H1 (cell line): ENCODE data around the gene OR52N2. TPM values are rescaled to one million over a fixed set of nuclear protein-coding genes. Genes with fewer than 3 reads are reported as not detected.

Experiments used
- CTCF ChIA-PET: fragments of 300-600 bp; sonication (Branson Sonifier 250); formaldehyde crosslinking; loops from one replicate; lab custom pipeline; 2021; ENCODE audit not compliant: partially characterized antibody; lab: Charles Lee
- POLR2A ChIA-PET: fragments of 300-600 bp; sonication (Branson Sonifier 250); formaldehyde crosslinking; loops from one replicate; lab custom pipeline; 2021; ENCODE audit warnings: inconsistent platforms; ENCODE audit not compliant: partially characterized antibody; lab: Charles Lee
- DNase-seq, 2 experiments: peaks; one replicate each; pipeline versions ENCODE4 v3.0.0 to v3.0.0-alpha.2; 2010 to 2022; ENCODE audit warnings: low spot score in 2 of 2, low read depth in 1 of 2, mixed read lengths in 1 of 2
- FAIRE-seq: peaks from 2 replicates; lab custom pipeline; 2011; peaks lifted over from hg19 to GRCh38; lab: Jason Lieb, UNC
- H2AFZ ChIP-seq: 2 replicates; pipeline ENCODE4 v1.8.1; 2012; ENCODE audit warnings: low read length, inconsistent platforms
- H2AK5ac ChIP-seq: 2 replicates; pipeline ENCODE4 v1.6.1; 2013; ENCODE audit warnings: low read depth, low read length
- H2BK120ac ChIP-seq: replicated peaks from 2 replicates; pipeline ENCODE3; 2013; ENCODE audit warnings: low read depth, low read length, inconsistent platforms
- H2BK12ac ChIP-seq: 2 replicates; pipeline ENCODE4 v1.6.1; 2013; ENCODE audit warnings: low read depth, low read length
- H2BK15ac ChIP-seq: 2 replicates; pipeline ENCODE4 v1.6.1; 2013; ENCODE audit warnings: low read length
- H2BK20ac ChIP-seq: 2 replicates; pipeline ENCODE4 v1.6.1; 2013; ENCODE audit warnings: low read length
- H2BK5ac ChIP-seq: 2 replicates; pipeline ENCODE4 v1.6.1; 2013; ENCODE audit warnings: low read depth, low read length
- H3K14ac ChIP-seq: 2 replicates; pipeline ENCODE4 v1.6.1; 2013; ENCODE audit warnings: inconsistent platforms; ENCODE audit not compliant: insufficient read length
- H3K18ac ChIP-seq: 2 replicates; pipeline ENCODE4 v1.6.1; 2013; ENCODE audit warnings: low read length; ENCODE audit errors: extremely low read depth
- H3K23ac ChIP-seq: 2 replicates; pipeline ENCODE4 v1.6.1; 2013; ENCODE audit warnings: inconsistent platforms; ENCODE audit not compliant: insufficient read length
- H3K23me2 ChIP-seq: 2 replicates; pipeline ENCODE4 v1.6.1; 2013; ENCODE audit warnings: low read depth, low read length
- H3K27ac ChIP-seq: 2 replicates; pipeline ENCODE4 v1.6.1; 2011; ENCODE audit warnings: low read depth, low read length, inconsistent platforms
- H3K27me3 ChIP-seq, 4 experiments: replicated peaks in 1 of 4; 1 replicate in 1 of 4; 2 replicates in 3 of 4; pipeline versions ENCODE4 v1.6.1 to v1.8.1; 2011 to 2013; ENCODE audit warnings: low read length in 3 of 4, mild to moderate bottlenecking in 3 of 4, inconsistent platforms in 2 of 4, mixed read lengths in 2 of 4, moderate library complexity in 1 of 4; ENCODE audit not compliant: control insufficient read depth in 3 of 4, insufficient read depth in 3 of 4; ENCODE audit errors: extremely low read depth in 1 of 4
- H3K36me3 ChIP-seq, 4 experiments: 2 replicates each; pipeline versions ENCODE4 v1.6.1 to v1.8.1; 2011 to 2013; ENCODE audit warnings: mild to moderate bottlenecking in 4 of 4, low read length in 3 of 4, moderate library complexity in 2 of 4, control low read depth in 1 of 4, inconsistent platforms in 1 of 4; ENCODE audit not compliant: insufficient read depth in 4 of 4, control insufficient read depth in 2 of 4
- H3K4ac ChIP-seq: replicated peaks from 2 replicates; pipeline ENCODE3; 2013; ENCODE audit warnings: low read length, low read depth, mixed read lengths, inconsistent platforms; ENCODE audit not compliant: insufficient read length
- H3K4me1 ChIP-seq, 4 experiments: replicated peaks in 1 of 4; 1 replicate in 1 of 4; 2 replicates in 3 of 4; pipeline versions ENCODE4 v1.6.1 to v1.8.1; 2011 to 2013; ENCODE audit warnings: low read length in 3 of 4, inconsistent platforms in 2 of 4, mixed read lengths in 1 of 4; ENCODE audit not compliant: insufficient read depth in 4 of 4, control insufficient read depth in 3 of 4
- H3K4me2 ChIP-seq, 2 experiments: 2 replicates each; pipeline versions ENCODE4 v1.6.1 to v1.8.1; 2011 to 2013; ENCODE audit warnings: low read depth in 2 of 2, low read length in 2 of 2, control low read depth in 1 of 2, inconsistent platforms in 1 of 2, mild to moderate bottlenecking in 1 of 2; ENCODE audit not compliant: insufficient read depth in 1 of 2
- H3K4me3 ChIP-seq, 4 experiments: fragments of 200-600, 300-600 bp in 1 of 4; sonication (generic), shearing (Covaris generic), sonication (Bioruptor Twin) in 1 of 4; 2 replicates each; pipeline versions ENCODE4 v1.5.1 to v1.8.1; 2011 to 2016; ENCODE audit warnings: low read length in 4 of 4, low read depth in 3 of 4, control low read depth in 2 of 4, inconsistent platforms in 2 of 4, mild to moderate bottlenecking in 2 of 4, mixed read lengths in 1 of 4, moderate library complexity in 1 of 4; ENCODE audit not compliant: insufficient read depth in 2 of 4; ENCODE audit errors: extremely low read depth in 1 of 4
- H3K56ac ChIP-seq: replicated peaks from 2 replicates; pipeline ENCODE3; 2013; ENCODE audit warnings: low read depth, mild to moderate bottlenecking, mixed read lengths, low read length, inconsistent platforms; ENCODE audit not compliant: insufficient read length
- H3K79me1 ChIP-seq: 2 replicates; pipeline ENCODE4 v1.6.1; 2013; ENCODE audit warnings: low read depth, low read length, control low read depth
- H3K79me2 ChIP-seq, 2 experiments: 2 replicates each; pipeline versions ENCODE4 v1.6.1 to v1.8.1; 2012 to 2013; ENCODE audit warnings: low read length in 2 of 2, mild to moderate bottlenecking in 2 of 2, inconsistent platforms in 1 of 2; ENCODE audit not compliant: insufficient read depth in 2 of 2, control insufficient read depth in 1 of 2
- H3K9ac ChIP-seq, 4 experiments: replicated peaks in 1 of 4; 1 replicate in 1 of 4; 2 replicates in 3 of 4; pipeline versions ENCODE4 v1.6.1 to v1.8.1; 2011 to 2013; ENCODE audit warnings: low read depth in 3 of 4, low read length in 3 of 4, control low read depth in 2 of 4, mild to moderate bottlenecking in 2 of 4, moderate library complexity in 2 of 4, inconsistent platforms in 1 of 4; ENCODE audit errors: extremely low read depth in 1 of 4
- H3K9me3 ChIP-seq, 2 experiments: 2 replicates each; pipeline versions ENCODE4 v1.6.1 to v1.8.1; 2012 to 2013; ENCODE audit warnings: mild to moderate bottlenecking in 2 of 2, moderate library complexity in 2 of 2, control low read depth in 1 of 2, inconsistent platforms in 1 of 2, low read depth in 1 of 2, low read length in 1 of 2, mixed read lengths in 1 of 2; ENCODE audit not compliant: insufficient read depth in 2 of 2
- H4K20me1 ChIP-seq, 2 experiments: replicated peaks in 1 of 2; 2 replicates each; pipeline versions ENCODE3 to v1.8.1; 2011 to 2013; ENCODE audit warnings: inconsistent platforms in 2 of 2, low read length in 2 of 2, mild to moderate bottlenecking in 1 of 2; ENCODE audit not compliant: insufficient read depth in 2 of 2, control insufficient read depth in 1 of 2
- H4K5ac ChIP-seq: 2 replicates; pipeline ENCODE4 v1.6.1; 2013; ENCODE audit warnings: low read length, low read depth, mixed read lengths, inconsistent platforms; ENCODE audit not compliant: insufficient read length
- H4K8ac ChIP-seq: 2 replicates; pipeline ENCODE4 v1.8.0; 2013; ENCODE audit warnings: mild to moderate bottlenecking, moderate library complexity, low read length, inconsistent platforms; ENCODE audit not compliant: insufficient read depth; ENCODE audit errors: extremely low read depth
- H4K91ac ChIP-seq: replicated peaks from 2 replicates; pipeline ENCODE3; 2013; ENCODE audit warnings: low read length, mixed read lengths, inconsistent platforms; ENCODE audit not compliant: insufficient read length
- CHD2 ChIP-seq: IDR thresholded peaks from 2 replicates; pipeline ENCODE4 v1.6.1; 2012; ENCODE audit warnings: low read length, improper control_type of control experiment
- KDM4A ChIP-seq: IDR thresholded peaks from one replicate; pipeline ENCODE4 v1.7.1; 2012; ENCODE audit warnings: low read depth, mild to moderate bottlenecking, moderate library complexity, low read length, inconsistent platforms; ENCODE audit not compliant: severe bottlenecking
- POLR2AphosphoS5 ChIP-seq: IDR thresholded peaks from 2 replicates; pipeline ENCODE4 v1.6.1; 2011; ENCODE audit warnings: low read depth, low read length
- WGBS, 2 experiments: shearing (Covaris generic) in 1 of 2; methylation state at CpG; one replicate each; pipeline versions ENCODE4 v1.1.6 to v1.1.7; 2013 to 2015; ENCODE audit warnings: low lambda C conversion rate in 2 of 2, mixed read lengths in 2 of 2, inconsistent platforms in 1 of 2, low coverage in 1 of 2, missing lambda C conversion rate in 1 of 2; ENCODE audit not compliant: insufficient replicate concordance in 2 of 2, insufficient coverage in 1 of 2, insufficient read length in 1 of 2; ENCODE audit errors: extremely low coverage in 1 of 2, missing lambda C conversion rate in 1 of 2; 5-methylcytosine and 5-hydroxymethylcytosine counted together
- polyA plus RNA-seq, 7 experiments: library from polyadenylated mRNA; depleted of rRNA in 3 of 7; stranded (reverse) in 5 of 7; unstranded in 2 of 7; fragments of >200 nt in 5 of 7; fragments of 200-250 nt in 2 of 7; gene quantifications; 1 replicate in 5 of 7; 2 replicates in 1 of 7; 4 replicates in 1 of 7; pipeline versions ENCODE4 v1.2.1 to v1.2.3, GENCODE V29; 2011 to 2013; ENCODE audit warnings: missing spikeins in 2 of 7, mixed read lengths in 2 of 7
- total RNA-seq: library from RNA; stranded (reverse); fragmentation: NEBNext Ultra II Directional; extraction: Animal tissue kit (Norgen Biotek cat#: 25700); gene quantifications from 2 replicates; pipeline ENCODE4 v1.2.1, GENCODE V29; 2021

Gene OR52N2
- total and polyA plus RNA-seq, 2 of the 8 experiments (the other 6 are each of a cell fraction or from before 2014, with no cell fraction given), result 0.39 to 4.8 TPM

GRCh38 chr11:5815534-5815933, 6.8 kb downstream of the OR52N2 start:
- ChIA-PET POLR2A (no interaction called here), CTCF (no interaction called here)
- Histone ChIP-seq H4K91ac (no peak overlapping the region), H2BK5ac (no peak overlapping the region), H2AFZ (no peak overlapping the region), H3K79me2 (no peaks in the 10 kb centered on the region), H2BK20ac (no peak overlapping the region), H3K27me3 (no peaks in the 10 kb centered on the region), H3K4me3 (no peak overlapping the region), H3K56ac (no peak overlapping the region), H3K23ac (no peak overlapping the region), H3K27ac (no peak overlapping the region), H3K9me3 (no peaks in the 10 kb centered on the region), H3K18ac (no peak overlapping the region), H3K79me1 (no peaks in the 10 kb centered on the region), H2BK120ac (no peak overlapping the region), H3K36me3 (no peaks in the 10 kb centered on the region; a peak in 1 of 8 replicates), H4K8ac (no peak overlapping the region), H3K9ac (no peak overlapping the region), H3K4me2 (no peak overlapping the region), H2BK12ac (no peak overlapping the region), H2BK15ac (no peak overlapping the region), H3K23me2 (no peaks in the 10 kb centered on the region; the same call in 1 of the 2 replicates), H3K14ac (no peak overlapping the region), H3K4me1 (no peaks in the 10 kb centered on the region), H4K5ac (no peak overlapping the region), H4K20me1 (no peaks in the 10 kb centered on the region), H2AK5ac (no peak overlapping the region), H3K4ac (no peak overlapping the region)
- no peak for FAIRE-seq
- no peak for DNase-seq
- 65% methylated on average over 4 of the region's 4 CpGs; no CpG with 5 or more reads in 1 of the 2 experiments for WGBS, 2 experiments
- TF ChIP-seq POLR2AphosphoS5 (no peak), KDM4A (no peak), CHD2 (no peak)
